Amniotic epithelial cell (primary cell): ENCODE results near the gene KCNJ10.
"Not testable (repeated sequence)": the region's sequence is repeated elsewhere in the genome, so short reads cannot be mapped to it uniquely, and the experiment has no call there.

Source experiments
- DNase-seq: peaks from one replicate; pipeline ENCODE4 v3.0.0-alpha.2; 2010; ENCODE audit warnings: low read depth

The KCNJ10 gene

GRCh38 chr1:160069460-160070231, at the start of gene KCNJ10:
TSS of gene KCNJ10 (minus strand) at chr1:160070160. CDS start at chr1:160042532, 27,628 bp downstream.
- no peak for DNase-seq

DNA sequence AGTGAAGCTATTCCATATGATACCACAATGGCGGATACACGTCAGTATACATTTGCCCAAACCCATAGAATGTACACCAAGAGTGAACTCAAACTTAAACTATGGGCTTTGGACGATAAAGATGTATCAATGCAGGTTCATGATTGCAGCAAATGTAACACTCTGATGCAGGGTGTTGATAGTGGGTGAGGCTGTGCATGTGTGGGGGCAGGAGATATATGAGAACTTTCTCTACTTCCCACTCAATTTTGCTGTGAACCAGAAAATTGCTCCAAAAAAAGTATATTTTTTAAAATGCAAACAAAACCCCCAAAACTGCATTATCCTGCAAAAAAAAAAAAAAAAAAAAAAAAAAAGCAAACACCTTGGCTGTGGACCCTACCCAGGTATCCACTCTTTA, 49.0 kb upstream of the KCNJ10 start:
- no peak for DNase-seq

GRCh38 chr1:160117709-160118183, 47.8 kb upstream of the KCNJ10 start:
- DNase-seq = peak; percentile 22

- no peak for DNase-seq
Measured at GRCh38 chr1:160117300-160117699, 47.3 kb upstream of the KCNJ10 start.

DNA sequence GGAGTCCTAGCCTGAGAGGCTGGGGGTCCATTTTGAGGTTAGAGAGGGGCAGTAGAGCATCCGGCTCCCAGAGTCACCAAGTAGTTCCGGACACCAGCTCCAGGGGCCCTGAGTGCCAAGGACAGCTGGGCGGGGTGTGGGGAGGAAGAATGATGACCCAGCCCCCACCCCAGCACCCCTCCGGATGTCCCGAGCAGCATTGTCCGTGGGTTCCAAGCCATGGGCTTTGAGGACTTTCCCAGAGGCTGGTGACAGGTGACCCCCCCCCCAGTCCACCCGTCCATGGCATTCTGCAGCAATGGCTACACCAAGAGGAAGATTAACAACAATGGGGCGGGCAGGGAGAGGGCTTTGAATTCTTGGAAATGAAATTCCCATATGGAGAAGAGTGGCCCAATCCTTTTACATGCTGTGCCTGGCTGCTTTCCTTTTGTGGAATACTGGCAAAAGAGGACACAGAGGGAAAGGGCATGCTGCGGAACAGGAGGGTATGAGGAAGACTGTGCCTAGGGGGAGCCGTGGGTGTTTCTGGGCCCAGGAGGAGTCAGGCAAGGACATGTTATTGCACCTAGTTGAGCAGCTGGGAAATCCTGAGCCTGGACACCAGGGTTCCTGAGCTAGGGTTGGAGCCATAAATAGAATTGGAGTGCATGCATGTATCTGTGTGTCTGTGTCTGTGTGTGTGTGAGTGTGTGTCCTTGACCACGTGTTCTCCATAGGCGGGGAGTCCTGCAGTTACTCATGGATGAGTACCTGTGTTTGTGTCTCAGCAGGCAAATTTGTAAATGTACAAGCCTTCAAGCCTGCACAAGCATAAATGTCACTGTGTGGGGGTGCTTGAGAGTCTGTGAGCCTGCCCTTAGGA, 46.6 kb upstream of the KCNJ10 start:
- peak; percentile 70 for DNase-seq

DNA sequence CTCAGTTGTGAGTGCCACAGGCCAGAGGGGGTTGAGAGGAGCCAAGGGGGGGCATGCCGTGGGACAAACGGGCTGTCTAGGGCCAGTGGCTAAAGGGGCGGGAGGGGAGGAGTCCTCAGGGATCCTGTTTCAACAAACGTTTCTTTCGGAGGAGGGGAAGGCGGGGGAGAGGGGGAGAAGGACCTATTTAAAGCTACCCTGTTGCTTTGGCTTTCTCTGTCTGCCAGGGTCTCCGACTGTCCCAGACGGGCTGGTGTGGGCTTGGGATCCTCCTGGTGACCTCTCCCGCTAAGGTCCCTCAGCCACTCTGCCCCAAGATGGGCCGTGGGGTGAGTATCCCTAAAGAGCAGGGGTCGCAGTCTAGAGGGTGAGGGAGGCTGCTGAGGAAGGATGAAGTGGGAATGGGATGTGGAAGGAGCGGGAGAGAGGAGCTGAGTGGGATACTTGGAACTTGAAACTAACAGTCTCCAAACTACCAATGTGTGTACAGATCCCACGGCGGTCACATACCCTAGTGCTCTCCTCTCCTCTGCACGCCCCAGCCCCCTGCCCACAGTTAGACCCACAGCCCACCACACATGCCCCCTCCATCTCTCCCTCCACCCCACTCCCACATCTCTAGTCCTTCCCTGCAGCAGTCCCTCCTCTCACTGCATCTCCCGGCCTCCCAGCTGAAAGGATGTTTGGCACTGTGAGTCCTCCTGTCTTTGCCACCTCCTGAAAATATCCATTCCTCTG, 45.8 kb upstream of the KCNJ10 start, which contains the start of gene ATP1A2:
Gene ATP1A2 (plus strand): TSS at position 215 of the 738 bp plus-strand sequence. CDS start 103 bp downstream, at position 318.
- DNase-seq = no peak

DNA sequence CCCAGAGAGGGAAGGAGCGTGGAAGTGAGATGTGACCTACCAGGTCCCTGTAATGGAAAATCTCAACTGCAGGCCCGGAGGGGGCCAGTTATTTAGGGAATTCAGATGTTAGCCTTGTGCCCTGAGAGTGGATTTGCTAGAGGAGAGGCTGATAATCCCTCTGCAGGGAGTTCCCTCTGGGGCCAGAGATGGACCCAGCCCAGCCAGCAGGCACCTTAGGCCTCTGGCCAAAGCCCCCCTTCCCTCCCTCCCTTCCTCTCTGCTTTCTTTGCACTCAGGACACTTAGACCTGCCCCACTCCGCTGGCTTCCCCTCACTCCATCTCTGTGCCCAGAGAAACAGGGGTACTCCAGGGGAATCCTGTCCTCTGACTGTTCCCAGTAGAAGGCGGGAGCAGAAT, 44.1 kb upstream of the KCNJ10 start:
- DNase-seq = no peak

- DNase-seq = no peak
Measured at GRCh38 chr1:160113407-160113806, 43.4 kb upstream of the KCNJ10 start.

DNA sequence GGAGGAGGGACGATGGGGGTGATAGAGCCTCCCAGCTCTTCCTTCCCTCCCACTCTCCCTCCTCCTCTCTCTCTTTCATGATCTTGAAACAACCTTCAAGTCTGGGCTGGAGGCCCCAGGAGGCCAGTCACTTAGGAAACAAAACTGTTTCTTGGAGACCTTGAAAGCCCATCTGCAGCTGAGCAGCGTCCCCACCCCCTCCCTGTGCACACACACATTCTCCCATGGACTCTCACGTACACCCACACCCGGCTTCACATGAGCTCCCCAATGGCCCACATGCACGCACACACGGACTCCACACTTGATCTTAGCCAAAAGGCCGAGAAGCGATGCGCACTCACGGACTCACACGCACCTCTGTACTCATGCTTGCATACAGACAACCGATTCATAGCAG, 42.4 kb upstream of the KCNJ10 start:
- DNase-seq = no peak

- DNase-seq = not testable (repeated sequence)
Measured at GRCh38 chr1:160111462-160111861, 41.5 kb upstream of the KCNJ10 start.

GRCh38 chr1:160109686-160110085, 39.7 kb upstream of the KCNJ10 start:
- DNase-seq = no peak

DNA sequence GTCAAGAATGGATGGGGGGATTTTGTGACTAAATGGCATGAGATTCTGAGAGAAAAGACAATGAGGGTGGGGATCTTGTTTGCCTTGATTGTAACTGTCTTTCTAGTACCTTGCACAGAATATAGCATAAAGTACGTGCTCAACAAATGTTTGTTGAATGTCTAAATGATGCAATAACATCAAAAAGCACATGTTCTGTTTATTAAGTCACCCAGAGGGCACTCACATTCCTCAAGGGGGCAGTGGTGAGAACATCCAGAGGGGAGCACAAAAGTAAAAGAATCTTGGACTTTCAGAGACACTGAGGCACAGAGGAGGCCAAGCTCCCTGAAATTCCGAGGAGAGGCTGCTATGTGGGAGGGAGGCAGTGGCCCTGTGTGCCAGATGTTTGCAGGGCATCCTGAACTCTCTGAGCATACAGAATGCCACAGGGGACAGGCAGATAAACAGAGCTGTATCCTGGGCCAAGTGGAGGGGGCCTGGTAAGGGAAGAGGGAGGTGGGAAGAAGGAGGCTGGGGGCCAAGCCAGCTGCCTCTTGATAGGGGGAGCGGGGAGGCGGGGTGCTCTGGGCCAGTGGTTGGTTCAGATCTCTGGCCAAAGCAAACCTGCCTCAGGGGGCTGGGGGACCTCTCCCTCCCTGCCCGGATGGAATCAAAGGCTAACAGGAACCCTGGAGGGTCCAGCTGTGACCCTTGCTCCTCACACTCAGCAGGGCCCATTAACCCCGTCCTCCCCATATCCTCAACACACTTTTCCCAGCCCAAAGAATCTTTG, 39.1 kb upstream of the KCNJ10 start:
- peak; percentile 60 for DNase-seq

GRCh38 chr1:160107512-160107911, 37.6 kb upstream of the KCNJ10 start:
- no peak for DNase-seq

- no peak for DNase-seq
Measured at GRCh38 chr1:160105155-160105554, 35.2 kb upstream of the KCNJ10 start.

- no peak for DNase-seq
Measured at GRCh38 chr1:160104486-160104885, 34.5 kb upstream of the KCNJ10 start.

GRCh38 chr1:160103658-160104408, 33.9 kb upstream of the KCNJ10 start:
- no peak for DNase-seq

- peak; percentile 27 for DNase-seq
Measured at GRCh38 chr1:160101717-160102522, 32.0 kb upstream of the KCNJ10 start.

DNA sequence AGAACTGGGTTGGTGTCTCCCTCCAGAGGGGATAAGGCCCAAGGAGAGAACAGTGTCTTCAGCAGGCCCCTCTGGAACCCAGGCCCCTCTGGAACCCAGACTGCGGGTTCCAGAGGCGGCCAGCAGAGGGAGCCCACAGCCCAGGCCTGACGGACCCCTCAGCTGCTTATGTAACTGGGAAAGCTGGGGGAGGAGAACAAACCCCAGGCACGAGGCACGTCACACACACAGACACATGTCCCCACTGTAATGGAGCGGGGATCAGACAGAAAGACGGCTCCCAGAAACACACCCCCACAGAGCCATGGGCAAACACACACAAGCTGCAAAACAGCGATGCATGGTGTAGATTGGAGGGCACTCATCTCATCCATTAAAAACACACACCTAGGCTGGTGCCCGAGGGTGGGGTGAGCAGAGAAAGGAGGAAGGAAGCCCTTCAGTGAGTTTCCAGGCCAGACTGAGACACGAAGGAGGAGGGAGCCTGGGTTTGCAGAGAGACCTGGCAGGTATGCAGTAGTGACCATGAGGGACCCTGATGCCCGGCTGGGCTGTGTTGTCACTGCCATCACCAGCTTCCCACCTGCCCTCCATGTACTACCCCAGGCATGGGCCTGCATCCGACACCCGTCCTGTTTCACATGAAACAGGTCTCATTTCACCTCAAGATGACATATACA, 31.2 kb upstream of the KCNJ10 start:
- peak; percentile 38 for DNase-seq

GRCh38 chr1:160099716-160100375, 29.9 kb upstream of the KCNJ10 start:
- no peak for DNase-seq
